GM23338 (cell line): ENCODE measurements around the gene CNTNAP2. TPM values are rescaled to one million over a fixed set of nuclear protein-coding genes. Genes with fewer than 3 reads are reported as not detected.

Experiments used
- ATAC-seq: fragments of 200-7000 bp; cut with Tn5 transposase; 3 replicates; pipeline ENCODE4 v1.9.1; 2020
- DNase-seq: peaks from one replicate; pipeline ENCODE4 v3.0.0-alpha.2; 2015; ENCODE audit warnings: low spot score
- H2AFZ ChIP-seq: fragments of 200-600 bp; sonication (generic); 2 replicates; pipeline ENCODE4 v1.8.0; 2016; ENCODE audit warnings: antibody characterized with exemption, mild to moderate bottlenecking, moderate library complexity
- H3F3A ChIP-seq: fragments of 200-600 bp; sonication (generic); replicated peaks from 2 replicates; pipeline ENCODE4 v1.8.0; 2017; ENCODE audit warnings: antibody characterized with exemption, mixed run types, low read depth
- H3K27ac ChIP-seq: fragments of 200-600 bp; sonication (generic); 2 replicates; pipeline ENCODE4 v1.6.1; 2016; ENCODE audit warnings: low read depth
- H3K27me3 ChIP-seq: fragments of 200-600 bp; sonication (generic); 2 replicates; pipeline ENCODE4 v1.8.0; 2016; ENCODE audit warnings: mild to moderate bottlenecking, mixed run types, moderate library complexity; ENCODE audit not compliant: insufficient read depth
- H3K36me3 ChIP-seq: fragments of 200-600 bp; sonication (generic); 2 replicates; pipeline ENCODE4 v1.8.0; 2016; ENCODE audit warnings: mild to moderate bottlenecking; ENCODE audit not compliant: insufficient read depth
- H3K4me1 ChIP-seq: fragments of 200-600 bp; sonication (generic); 2 replicates; pipeline ENCODE4 v1.8.0; 2016; ENCODE audit warnings: mild to moderate bottlenecking, moderate library complexity; ENCODE audit not compliant: insufficient read depth
- H3K4me2 ChIP-seq: fragments of 200-600 bp; sonication (generic); 2 replicates; pipeline ENCODE4 v1.7.1; 2017; ENCODE audit warnings: mixed run types
- H3K4me3 ChIP-seq: fragments of 200-600 bp; sonication (generic); 2 replicates; pipeline ENCODE4 v1.6.1; 2016; ENCODE audit warnings: mixed run types
- H3K79me2 ChIP-seq: fragments of 200-600 bp; sonication (generic); replicated peaks from 2 replicates; pipeline ENCODE4 v1.8.0; 2017; ENCODE audit warnings: mild to moderate bottlenecking; ENCODE audit not compliant: insufficient read depth
- H3K9me2 ChIP-seq: fragments of 200-600 bp; sonication (generic); 2 replicates; pipeline ENCODE4 v1.8.0; 2017; ENCODE audit not compliant: insufficient read depth
- H4K20me1 ChIP-seq: fragments of 200-600 bp; sonication (generic); replicated peaks from 2 replicates; pipeline ENCODE4 v1.8.0; 2017; ENCODE audit warnings: mild to moderate bottlenecking; ENCODE audit not compliant: insufficient read depth
- H3K27ac Mint-ChIP-seq: 2 replicates; pipeline ENCODE4 v1.8.0; 2020; ENCODE audit warnings: inconsistent platforms, mild to moderate bottlenecking, moderate library complexity, mixed read lengths
- H3K27me3 Mint-ChIP-seq: 3 replicates; pipeline ENCODE4 v1.8.0; 2022; ENCODE audit warnings: low read depth, mild to moderate bottlenecking, moderate library complexity, mixed read lengths, inconsistent platforms; ENCODE audit not compliant: insufficient read depth, poor library complexity
- H3K36me3 Mint-ChIP-seq: 3 replicates; pipeline ENCODE4 v1.8.0; 2021; ENCODE audit warnings: low read depth, mild to moderate bottlenecking, inconsistent platforms, moderate library complexity, mixed read lengths
- H3K4me1 Mint-ChIP-seq: 3 replicates; pipeline ENCODE4 v1.8.0; 2020; ENCODE audit warnings: mild to moderate bottlenecking, inconsistent platforms, mixed read lengths
- H3K4me3 Mint-ChIP-seq: 3 replicates; pipeline ENCODE4 v1.8.0; 2021; ENCODE audit warnings: moderate library complexity, mild to moderate bottlenecking, inconsistent platforms, mixed read lengths
- H3K9me3 Mint-ChIP-seq: 3 replicates; pipeline ENCODE4 v1.8.0; 2020; ENCODE audit warnings: moderate library complexity, mild to moderate bottlenecking, inconsistent platforms, mixed read lengths
- JUNB ChIP-seq: IDR thresholded peaks from one replicate; pipeline ENCODE4 v1.6.1; 2016; ENCODE audit warnings: antibody characterized with exemption; ENCODE audit not compliant: unreplicated experiment
- NANOG ChIP-seq: IDR thresholded peaks from 2 replicates; pipeline ENCODE4 v1.6.1; 2016; ENCODE audit warnings: antibody characterized with exemption, borderline replicate concordance
- STAT1 ChIP-seq: IDR thresholded peaks from one replicate; pipeline ENCODE4 v1.6.1; 2016; ENCODE audit warnings: antibody characterized with exemption; ENCODE audit not compliant: unreplicated experiment
- polyA plus RNA-seq: library from polyadenylated mRNA; unstranded; fragments of >200 nt; fragmentation: Nextera tagmentation; extraction: Ambion mirVana; gene quantifications from 2 replicates; pipeline ENCODE4 v1.2.1, GENCODE V29; 2016
- total RNA-seq: library from RNA; depleted of rRNA; stranded (reverse); fragments of >200 nt; shearing (Covaris generic); gene quantifications from 2 replicates; pipeline ENCODE4 v1.2.3, GENCODE V29; 2014
- TF ChIP-seq, protein P1 (sequence below), 2 experiments: fragments of 200-600 bp in 1 of 2; sonication (generic) in 1 of 2; conservative IDR thresholded peaks; 2 replicates each; pipeline versions ENCODE4 v1.5.1 to v1.6.1; 2016 to 2017; ENCODE audit warnings: antibody characterized with exemption in 2 of 2, low read depth in 2 of 2, mild to moderate bottlenecking in 2 of 2, moderate library complexity in 1 of 2
- TF ChIP-seq, protein P2 (sequence below): fragments of 250-450 bp; sonication (Bioruptor Pico); IDR thresholded peaks from 2 replicates; pipeline ENCODE4 v1.5.0; 2020; ENCODE audit warnings: mild to moderate bottlenecking, moderate library complexity
- TF ChIP-seq, protein P3 (sequence below): IDR thresholded peaks from one replicate; pipeline ENCODE4 v1.6.1; 2018; ENCODE audit warnings: antibody characterized with exemption; ENCODE audit not compliant: unreplicated experiment

The CNTNAP2 gene
- total and polyA plus RNA-seq, 2 experiments from 2014 or later, result 38.2 to 61.3 TPM

DNA sequence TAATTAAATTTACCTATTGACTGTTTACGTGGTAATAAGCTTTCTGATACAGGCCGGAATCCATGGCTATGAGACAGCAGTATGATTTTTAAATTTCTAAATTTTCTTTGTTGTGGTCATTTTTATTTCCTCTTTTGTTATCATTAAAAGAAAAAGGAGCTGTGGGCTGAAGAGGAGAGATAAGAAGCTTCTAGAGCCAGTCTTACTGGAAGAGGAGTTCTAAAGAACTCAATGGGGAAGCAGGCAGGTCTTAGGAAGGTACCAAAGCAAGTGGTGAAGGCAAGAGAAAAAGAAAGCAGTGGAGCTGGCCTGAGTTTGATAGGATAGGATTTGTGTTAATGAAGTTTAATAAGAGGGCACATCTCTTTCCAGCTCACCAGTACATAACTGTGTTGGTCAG is 1187.8 kb downstream of the CNTNAP2 start (continued):
- TF ChIP-seq NANOG (no peak), STAT1 (no peak)
- TF ChIP-seq, protein P1, sequence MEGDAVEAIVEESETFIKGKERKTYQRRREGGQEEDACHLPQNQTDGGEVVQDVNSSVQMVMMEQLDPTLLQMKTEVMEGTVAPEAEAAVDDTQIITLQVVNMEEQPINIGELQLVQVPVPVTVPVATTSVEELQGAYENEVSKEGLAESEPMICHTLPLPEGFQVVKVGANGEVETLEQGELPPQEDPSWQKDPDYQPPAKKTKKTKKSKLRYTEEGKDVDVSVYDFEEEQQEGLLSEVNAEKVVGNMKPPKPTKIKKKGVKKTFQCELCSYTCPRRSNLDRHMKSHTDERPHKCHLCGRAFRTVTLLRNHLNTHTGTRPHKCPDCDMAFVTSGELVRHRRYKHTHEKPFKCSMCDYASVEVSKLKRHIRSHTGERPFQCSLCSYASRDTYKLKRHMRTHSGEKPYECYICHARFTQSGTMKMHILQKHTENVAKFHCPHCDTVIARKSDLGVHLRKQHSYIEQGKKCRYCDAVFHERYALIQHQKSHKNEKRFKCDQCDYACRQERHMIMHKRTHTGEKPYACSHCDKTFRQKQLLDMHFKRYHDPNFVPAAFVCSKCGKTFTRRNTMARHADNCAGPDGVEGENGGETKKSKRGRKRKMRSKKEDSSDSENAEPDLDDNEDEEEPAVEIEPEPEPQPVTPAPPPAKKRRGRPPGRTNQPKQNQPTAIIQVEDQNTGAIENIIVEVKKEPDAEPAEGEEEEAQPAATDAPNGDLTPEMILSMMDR (conservative IDR thresholded peaks at IDR 0.05; ENCODE audit: low read depth in 2 of 2), result no peak

DNA sequence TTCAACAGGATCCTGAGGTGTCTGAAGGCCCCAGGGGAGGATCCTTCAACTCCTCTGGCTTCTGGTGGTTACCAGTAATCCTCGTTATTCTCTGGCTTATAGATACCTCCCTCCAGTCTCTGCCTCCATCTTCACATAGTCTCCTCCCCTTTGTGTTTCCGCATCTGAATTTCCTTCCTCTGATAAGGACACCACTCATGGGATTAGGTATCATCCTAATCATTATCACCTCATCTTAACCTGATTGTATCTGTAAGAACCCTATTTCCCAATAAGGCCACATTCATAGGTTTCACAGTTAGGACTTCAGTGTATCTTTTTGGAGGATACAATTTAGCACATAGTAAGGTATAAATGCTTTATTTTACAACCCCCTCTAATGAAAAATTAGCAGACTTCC is 1189.2 kb downstream of the CNTNAP2 start:
- Histone ChIP-seq H3K4me1 (no peaks in the 10 kb centered on the region), H3K9me2 (no peaks in the 10 kb centered on the region), H4K20me1 (no peaks in the 10 kb centered on the region), H3K4me2 (no peak overlapping the region), H2AFZ (no peak overlapping the region), H3K36me3 (0 out of 2 replicates have a peak, but pooled peaks cover 4% of the 10 kb centered on the region), H3F3A (no peaks in the 10 kb centered on the region), H3K27me3 (no peaks in the 10 kb centered on the region), H3K79me2 (no peaks in the 10 kb centered on the region), H3K27ac (no peak overlapping the region), H3K4me3 (no peak overlapping the region)
- no peak for ATAC-seq
- Mint-ChIP-seq H3K4me1 (no peaks in the 10 kb centered on the region), H3K9me3 (peaks cover 24% of the 10 kb centered on the region), H3K27ac (no peak overlapping the region), H3K27me3 (no peaks in the 10 kb centered on the region), H3K36me3 (no peaks in the 10 kb centered on the region; the same call in 2 of the 3 replicates), H3K4me3 (no peak overlapping the region)
- no peak for TF ChIP-seq JUNB
- TF ChIP-seq, protein P1 (conservative IDR thresholded peaks at IDR 0.05; ENCODE audit: low read depth in 2 of 2), result no peak
- TF ChIP-seq, protein P2, sequence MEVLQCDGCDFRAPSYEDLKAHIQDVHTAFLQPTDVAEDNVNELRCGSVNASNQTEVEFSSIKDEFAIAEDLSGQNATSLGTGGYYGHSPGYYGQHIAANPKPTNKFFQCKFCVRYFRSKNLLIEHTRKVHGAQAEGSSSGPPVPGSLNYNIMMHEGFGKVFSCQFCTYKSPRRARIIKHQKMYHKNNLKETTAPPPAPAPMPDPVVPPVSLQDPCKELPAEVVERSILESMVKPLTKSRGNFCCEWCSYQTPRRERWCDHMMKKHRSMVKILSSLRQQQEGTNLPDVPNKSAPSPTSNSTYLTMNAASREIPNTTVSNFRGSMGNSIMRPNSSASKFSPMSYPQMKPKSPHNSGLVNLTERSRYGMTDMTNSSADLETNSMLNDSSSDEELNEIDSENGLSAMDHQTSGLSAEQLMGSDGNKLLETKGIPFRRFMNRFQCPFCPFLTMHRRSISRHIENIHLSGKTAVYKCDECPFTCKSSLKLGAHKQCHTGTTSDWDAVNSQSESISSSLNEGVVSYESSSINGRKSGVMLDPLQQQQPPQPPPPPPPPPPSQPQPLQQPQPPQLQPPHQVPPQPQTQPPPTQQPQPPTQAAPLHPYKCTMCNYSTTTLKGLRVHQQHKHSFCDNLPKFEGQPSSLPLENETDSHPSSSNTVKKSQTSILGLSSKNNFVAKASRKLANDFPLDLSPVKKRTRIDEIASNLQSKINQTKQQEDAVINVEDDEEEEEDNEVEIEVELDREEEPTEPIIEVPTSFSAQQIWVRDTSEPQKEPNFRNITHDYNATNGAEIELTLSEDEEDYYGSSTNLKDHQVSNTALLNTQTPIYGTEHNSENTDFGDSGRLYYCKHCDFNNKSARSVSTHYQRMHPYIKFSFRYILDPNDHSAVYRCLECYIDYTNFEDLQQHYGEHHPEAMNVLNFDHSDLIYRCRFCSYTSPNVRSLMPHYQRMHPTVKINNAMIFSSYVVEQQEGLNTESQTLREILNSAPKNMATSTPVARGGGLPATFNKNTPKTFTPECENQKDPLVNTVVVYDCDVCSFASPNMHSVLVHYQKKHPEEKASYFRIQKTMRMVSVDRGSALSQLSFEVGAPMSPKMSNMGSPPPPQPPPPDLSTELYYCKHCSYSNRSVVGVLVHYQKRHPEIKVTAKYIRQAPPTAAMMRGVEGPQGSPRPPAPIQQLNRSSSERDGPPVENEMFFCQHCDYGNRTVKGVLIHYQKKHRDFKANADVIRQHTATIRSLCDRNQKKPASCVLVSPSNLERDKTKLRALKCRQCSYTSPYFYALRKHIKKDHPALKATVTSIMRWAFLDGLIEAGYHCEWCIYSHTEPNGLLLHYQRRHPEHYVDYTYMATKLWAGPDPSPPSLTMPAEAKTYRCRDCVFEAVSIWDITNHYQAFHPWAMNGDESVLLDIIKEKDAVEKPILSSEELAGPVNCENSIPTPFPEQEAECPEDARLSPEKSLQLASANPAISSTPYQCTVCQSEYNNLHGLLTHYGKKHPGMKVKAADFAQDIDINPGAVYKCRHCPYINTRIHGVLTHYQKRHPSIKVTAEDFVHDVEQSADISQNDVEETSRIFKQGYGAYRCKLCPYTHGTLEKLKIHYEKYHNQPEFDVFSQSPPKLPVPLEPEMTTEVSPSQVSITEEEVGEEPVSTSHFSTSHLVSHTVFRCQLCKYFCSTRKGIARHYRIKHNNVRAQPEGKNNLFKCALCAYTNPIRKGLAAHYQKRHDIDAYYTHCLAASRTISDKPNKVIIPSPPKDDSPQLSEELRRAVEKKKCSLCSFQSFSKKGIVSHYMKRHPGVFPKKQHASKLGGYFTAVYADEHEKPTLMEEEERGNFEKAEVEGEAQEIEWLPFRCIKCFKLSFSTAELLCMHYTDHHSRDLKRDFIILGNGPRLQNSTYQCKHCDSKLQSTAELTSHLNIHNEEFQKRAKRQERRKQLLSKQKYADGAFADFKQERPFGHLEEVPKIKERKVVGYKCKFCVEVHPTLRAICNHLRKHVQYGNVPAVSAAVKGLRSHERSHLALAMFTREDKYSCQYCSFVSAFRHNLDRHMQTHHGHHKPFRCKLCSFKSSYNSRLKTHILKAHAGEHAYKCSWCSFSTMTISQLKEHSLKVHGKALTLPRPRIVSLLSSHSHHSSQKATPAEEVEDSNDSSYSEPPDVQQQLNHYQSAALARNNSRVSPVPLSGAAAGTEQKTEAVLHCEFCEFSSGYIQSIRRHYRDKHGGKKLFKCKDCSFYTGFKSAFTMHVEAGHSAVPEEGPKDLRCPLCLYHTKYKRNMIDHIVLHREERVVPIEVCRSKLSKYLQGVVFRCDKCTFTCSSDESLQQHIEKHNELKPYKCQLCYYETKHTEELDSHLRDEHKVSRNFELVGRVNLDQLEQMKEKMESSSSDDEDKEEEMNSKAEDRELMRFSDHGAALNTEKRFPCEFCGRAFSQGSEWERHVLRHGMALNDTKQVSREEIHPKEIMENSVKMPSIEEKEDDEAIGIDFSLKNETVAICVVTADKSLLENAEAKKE, result no peak
- TF ChIP-seq, protein P3, sequence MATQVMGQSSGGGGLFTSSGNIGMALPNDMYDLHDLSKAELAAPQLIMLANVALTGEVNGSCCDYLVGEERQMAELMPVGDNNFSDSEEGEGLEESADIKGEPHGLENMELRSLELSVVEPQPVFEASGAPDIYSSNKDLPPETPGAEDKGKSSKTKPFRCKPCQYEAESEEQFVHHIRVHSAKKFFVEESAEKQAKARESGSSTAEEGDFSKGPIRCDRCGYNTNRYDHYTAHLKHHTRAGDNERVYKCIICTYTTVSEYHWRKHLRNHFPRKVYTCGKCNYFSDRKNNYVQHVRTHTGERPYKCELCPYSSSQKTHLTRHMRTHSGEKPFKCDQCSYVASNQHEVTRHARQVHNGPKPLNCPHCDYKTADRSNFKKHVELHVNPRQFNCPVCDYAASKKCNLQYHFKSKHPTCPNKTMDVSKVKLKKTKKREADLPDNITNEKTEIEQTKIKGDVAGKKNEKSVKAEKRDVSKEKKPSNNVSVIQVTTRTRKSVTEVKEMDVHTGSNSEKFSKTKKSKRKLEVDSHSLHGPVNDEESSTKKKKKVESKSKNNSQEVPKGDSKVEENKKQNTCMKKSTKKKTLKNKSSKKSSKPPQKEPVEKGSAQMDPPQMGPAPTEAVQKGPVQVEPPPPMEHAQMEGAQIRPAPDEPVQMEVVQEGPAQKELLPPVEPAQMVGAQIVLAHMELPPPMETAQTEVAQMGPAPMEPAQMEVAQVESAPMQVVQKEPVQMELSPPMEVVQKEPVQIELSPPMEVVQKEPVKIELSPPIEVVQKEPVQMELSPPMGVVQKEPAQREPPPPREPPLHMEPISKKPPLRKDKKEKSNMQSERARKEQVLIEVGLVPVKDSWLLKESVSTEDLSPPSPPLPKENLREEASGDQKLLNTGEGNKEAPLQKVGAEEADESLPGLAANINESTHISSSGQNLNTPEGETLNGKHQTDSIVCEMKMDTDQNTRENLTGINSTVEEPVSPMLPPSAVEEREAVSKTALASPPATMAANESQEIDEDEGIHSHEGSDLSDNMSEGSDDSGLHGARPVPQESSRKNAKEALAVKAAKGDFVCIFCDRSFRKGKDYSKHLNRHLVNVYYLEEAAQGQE, result no peak
- DNase-seq, result no peak
